Activated CD8-positive, alpha-beta memory T cell treated with anti-CD3 and anti-CD28 coated beads for 36 hours (primary cell): ENCODE measurements around the gene GPR6. TPM values are rescaled to one million over a fixed set of nuclear protein-coding genes. Genes with fewer than 3 reads are reported as not detected.

ENCODE experiments used
- CTCF ChIA-PET: fragments of 350-600 bp; sonication (Branson Sonifier 250); formaldehyde crosslinking; loops from one replicate; lab custom pipeline; 2021; ENCODE audit warnings: antibody characterized with exemption; lab: Charles Lee
- POLR2A ChIA-PET: fragments of 350-600 bp; sonication (Branson Sonifier 250); formaldehyde crosslinking; loops from one replicate; lab custom pipeline; 2021; ENCODE audit warnings: antibody characterized with exemption; lab: Charles Lee
- total RNA-seq, 2 experiments: library from RNA; stranded (reverse); gene quantifications; one replicate each; pipeline ENCODE4 v1.2.3, GENCODE V29; 2021

The GPR6 gene
- total RNA-seq, 2 experiments from 2014 or later, result not detected

- CTCF ChIA-PET, result no interaction called here
- POLR2A ChIA-PET, result no interaction called here
These were observed 13.3 kb downstream of the GPR6 start for GRCh38 chr6:109991201-109992101.

- CTCF ChIA-PET, result interaction anchor here (0.6 kb wide), 1 partner anchor 21 kb away, joined by 3 read pairs; no protein-coding TSS in a partner anchor
- POLR2A ChIA-PET, result no interaction called here
These were observed 20.2 kb downstream of the GPR6 start for GRCh38 chr6:109998159-109998785.

DNA sequence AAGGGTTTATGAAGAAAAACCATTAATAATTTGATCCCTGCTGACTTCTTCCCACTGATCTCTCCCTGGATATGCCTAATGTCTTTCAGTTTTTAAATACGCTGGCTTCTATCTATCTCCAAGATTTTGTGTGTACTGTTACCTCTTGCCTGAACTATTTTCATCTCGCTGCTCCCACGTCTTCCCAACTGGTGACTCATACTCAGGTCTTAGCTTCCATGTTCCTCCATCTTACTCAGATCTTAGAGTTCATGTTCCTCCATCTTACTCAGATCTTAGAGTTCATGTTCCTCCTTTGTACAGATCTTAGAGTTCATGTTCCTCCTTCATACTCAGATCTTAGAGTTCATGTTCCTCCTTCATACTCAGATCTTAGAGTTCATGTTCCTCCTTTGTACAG is 21.6 kb downstream of the GPR6 start:
- ChIA-PET POLR2A (no interaction called here), CTCF (no interaction called here)

DNA sequence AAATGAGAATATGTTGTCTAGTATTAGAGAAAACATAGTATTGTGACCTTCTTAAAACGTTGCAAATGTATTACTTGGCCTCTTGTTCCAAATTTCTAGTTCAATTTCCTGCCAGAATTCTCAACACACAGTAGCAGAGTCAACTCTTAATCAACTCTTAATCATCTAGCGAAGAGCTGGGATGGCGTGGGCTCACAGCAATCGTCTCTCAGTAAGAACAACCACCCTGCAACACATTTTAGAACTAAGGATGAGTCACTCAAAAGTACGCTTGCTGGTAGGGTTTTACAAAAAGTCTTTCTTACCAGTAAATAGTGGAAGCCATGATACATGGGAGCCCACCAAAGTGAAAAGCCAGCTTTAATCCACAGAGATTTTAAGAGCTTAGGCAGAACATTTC is 24.6 kb downstream of the GPR6 start:
- ChIA-PET CTCF (no interaction called here), POLR2A (no interaction called here)

GRCh38 chr6:110013386-110013785 is 35.3 kb downstream of the GPR6 start:
- ChIA-PET CTCF (interaction anchor here (0.7 kb wide), 1 partner anchor 26 kb away, joined by 3 read pairs; no protein-coding TSS in a partner anchor), POLR2A (no interaction called here)

- POLR2A ChIA-PET, result no interaction called here
- CTCF ChIA-PET, result interaction anchor here (0.9 kb wide), 1 partner anchor 24 kb away, joined by 3 read pairs; no protein-coding TSS in a partner anchor
These were observed 37.1 kb downstream of the GPR6 start for GRCh38 chr6:110015206-110015605.

- POLR2A ChIA-PET, result no interaction called here
- CTCF ChIA-PET, result interaction anchor here (0.8 kb wide), 1 partner anchor 12 kb away, joined by 3 read pairs; no protein-coding TSS in a partner anchor
These were observed 39.2 kb downstream of the GPR6 start for GRCh38 chr6:110017306-110017705.

- POLR2A ChIA-PET, result no interaction called here
- CTCF ChIA-PET, result interaction anchor here (0.8 kb wide), 1 partner anchor 11 kb away, joined by 3 read pairs; no protein-coding TSS in a partner anchor
These were observed 39.8 kb downstream of the GPR6 start for GRCh38 chr6:110017946-110018345.

DNA sequence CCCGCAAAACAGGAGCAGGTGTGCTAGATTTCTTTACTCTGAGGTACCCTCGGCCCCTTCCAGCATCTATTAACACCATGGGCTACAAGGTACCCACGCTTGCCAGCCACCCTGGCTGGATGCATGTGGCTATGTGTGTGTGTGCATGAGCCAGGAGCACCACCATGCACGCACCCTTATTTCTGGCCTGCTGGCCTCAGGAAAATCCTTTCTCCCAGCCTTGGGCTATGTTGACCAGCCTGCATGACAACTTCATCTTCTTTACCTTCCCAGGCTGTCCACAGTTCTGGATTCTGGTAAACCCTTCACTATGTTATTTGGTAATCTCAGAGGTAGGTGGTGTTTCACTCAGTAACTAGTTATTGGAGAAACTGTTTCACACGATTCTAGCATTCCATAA is 40.4 kb downstream of the GPR6 start:
- POLR2A ChIA-PET, result no interaction called here
- CTCF ChIA-PET, result no interaction called here

- POLR2A ChIA-PET, result no interaction called here
- CTCF ChIA-PET, result interaction anchor here (1.6 kb wide), 1 partner anchor 18 kb away, joined by 5 read pairs; no protein-coding TSS in a partner anchor
These were observed 42.8 kb downstream of the GPR6 start for GRCh38 chr6:110020888-110021287.

DNA sequence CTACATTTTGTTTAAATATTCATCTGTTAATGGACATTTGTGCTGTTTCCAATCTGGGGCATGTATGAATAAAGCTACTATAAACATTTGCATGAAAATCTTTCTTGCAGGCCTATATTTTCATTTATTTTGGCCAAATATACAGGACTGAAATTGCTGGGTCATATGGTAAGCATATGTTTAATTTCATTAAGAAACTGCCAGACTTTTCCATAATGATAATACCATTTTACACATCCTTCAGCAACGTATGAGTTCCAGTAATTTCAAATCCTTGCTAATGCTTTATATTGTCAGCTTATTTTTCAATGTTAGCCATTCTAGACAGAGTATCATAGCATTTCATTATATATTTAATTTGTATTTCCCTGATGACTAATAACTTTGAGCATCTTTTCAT is 51.0 kb downstream of the GPR6 start:
- POLR2A ChIA-PET, result no interaction called here
- CTCF ChIA-PET, result interaction anchor here (0.7 to 1.0 kb wide), 2 partner anchors 12 to 28 kb away, joined by 3 read pairs; no protein-coding TSS in a partner anchor

Other genes starting within 250 kb of the GPR6 start
- 1 to 10 TPM; 2.9 to 3.5 TPM for gene WASF1, start 201.4 kb downstream of the GPR6 start, total RNA-seq
- 10 to 100 TPM; 24.6 to 25.5 TPM for gene CDC40, start 202.1 kb downstream of the GPR6 start, total RNA-seq